Measurements from ENCODE around the gene APOL6. TPM values are rescaled to one million over a fixed set of nuclear protein-coding genes. Genes with fewer than 3 reads are reported as not detected.
A peak's percentile ranks its signal among the peaks of the same experiment; 100 is the strongest.

The APOL6 gene
- total and polyA plus RNA-seq, 2 experiments from 2014 or later: 8.0 to 20.8 TPM

DNA sequence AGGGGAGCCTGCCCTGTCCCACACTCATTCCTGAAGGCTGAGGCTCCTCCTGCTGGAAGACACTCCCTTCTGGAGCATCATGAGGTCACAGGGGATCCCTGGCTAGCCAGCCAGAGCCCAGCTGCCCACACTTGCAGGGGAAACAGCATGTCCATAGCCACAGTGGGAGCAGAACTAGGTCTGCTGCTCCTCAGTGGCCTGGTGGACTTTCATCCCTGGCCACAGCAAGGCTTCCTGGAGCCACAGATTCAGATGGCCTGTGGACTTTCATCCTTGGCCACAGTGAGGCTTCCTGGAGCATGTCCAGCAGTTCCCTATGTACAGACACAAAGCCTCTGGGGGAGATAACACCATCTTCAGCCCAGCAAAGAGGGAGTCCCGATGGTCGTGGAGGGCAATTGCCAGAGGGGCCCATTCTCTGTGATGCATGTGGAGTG is 5.9 kb upstream of the APOL6 start:
- Histone ChIP-seq H4K20me1 (ENCODE audit: insufficient read depth) (no peaks in the 10 kb centered on the region), H3K9ac (no peak overlapping the region), H3K79me2 (ENCODE audit: insufficient read depth) (no peaks in the 10 kb centered on the region), H3K4me1 (ENCODE audit: insufficient read depth) (peaks cover 16% of the 10 kb centered on the region), H3K4me2 (ENCODE audit: unreplicated experiment) (no peak overlapping the region), H3K4me3 (no peak overlapping the region), H3K36me3 (ENCODE audit: low read depth) (no peaks in the 10 kb centered on the region), H3K27me3 (replicated peaks; ENCODE audit: insufficient read depth) (no peaks in the 10 kb centered on the region), H2AFZ (no peak overlapping the region), H3K9me3 (ENCODE audit: low read depth) (no peaks in the 10 kb centered on the region), H3K9me2 (ENCODE audit: insufficient read depth) (no peaks in the 10 kb centered on the region), H3F3A (ENCODE audit: insufficient read depth) (peaks cover 9% of the 10 kb centered on the region; the same call in 1 of the 2 replicates), H3K27ac (no peak overlapping the region)
- TF ChIP-seq EZH2phosphoT487 (IDR thresholded peaks at IDR 0.05; ENCODE audit: insufficient read depth, low read depth) (no peak), EZH2 (IDR thresholded peaks at IDR 0.05; ENCODE audit: insufficient read depth, poor library complexity, severe bottlenecking) (no peak)
- WGBS, 2 experiments (ENCODE audit: low coverage in 1 of 2, low lambda C conversion rate in 2 of 2, missing lambda C conversion rate in 2 of 2): 91 to 97% methylated on average over 2 of the region's 2 CpGs
- in situ Hi-C loops (cut with MboI): no loop called here
- DNase-seq: peak; percentile 65

DNA sequence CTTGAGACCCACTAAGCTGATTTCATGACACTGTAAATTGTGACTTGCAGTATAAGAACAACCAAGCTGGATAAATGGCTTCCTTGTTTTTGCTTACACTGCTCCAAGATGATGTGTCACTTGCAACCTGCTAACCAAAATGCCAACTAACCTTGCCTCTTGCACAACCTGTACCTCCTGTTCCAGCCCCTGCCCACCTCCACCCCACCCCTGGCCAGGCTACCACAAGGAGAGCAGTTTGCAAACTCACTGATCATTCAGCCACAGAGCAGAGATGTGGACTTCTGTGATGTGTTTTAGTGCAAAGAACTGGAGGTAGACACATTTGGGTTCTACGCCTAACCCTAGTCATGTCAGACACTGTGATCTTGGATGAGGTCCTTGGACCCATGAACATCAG is 4.3 kb upstream of the APOL6 start:
- peaks cover 7% of the 10 kb centered on the region for H3K79me2 ChIP-seq (ENCODE audit: insufficient read depth)
- H3K27ac ChIP-seq: no peak overlapping the region
- no peak for TF ChIP-seq EZH2phosphoT487 (IDR thresholded peaks at IDR 0.05; ENCODE audit: insufficient read depth, low read depth)
- no peak for TF ChIP-seq EZH2 (IDR thresholded peaks at IDR 0.05; ENCODE audit: insufficient read depth, poor library complexity, severe bottlenecking)
- peaks cover 6% of the 10 kb centered on the region for H3K4me1 ChIP-seq (ENCODE audit: insufficient read depth)
- 82 to 100% methylated on average over 1 of the region's 1 CpG for WGBS, 2 experiments (ENCODE audit: low coverage in 1 of 2, low lambda C conversion rate in 2 of 2, missing lambda C conversion rate in 2 of 2)
- no peaks in the 10 kb centered on the region for H3K9me2 ChIP-seq (ENCODE audit: insufficient read depth)
- peaks cover 8% of the 10 kb centered on the region for H3F3A ChIP-seq (ENCODE audit: insufficient read depth)
- no peak overlapping the region for H3K9ac ChIP-seq
- no peak for DNase-seq
- H2AFZ ChIP-seq: no peak overlapping the region
- H3K36me3 ChIP-seq (ENCODE audit: low read depth): no peaks in the 10 kb centered on the region
- no peak overlapping the region for H3K4me3 ChIP-seq
- in situ Hi-C loops (cut with MboI): no loop called here
- no peak overlapping the region for H3K4me2 ChIP-seq (ENCODE audit: unreplicated experiment)
- H3K27me3 ChIP-seq (replicated peaks; ENCODE audit: insufficient read depth): no peaks in the 10 kb centered on the region
- no peaks in the 10 kb centered on the region for H3K9me3 ChIP-seq (ENCODE audit: low read depth)
- no peaks in the 10 kb centered on the region for H4K20me1 ChIP-seq (ENCODE audit: insufficient read depth)

- TF ChIP-seq EZH2phosphoT487 (IDR thresholded peaks at IDR 0.05; ENCODE audit: insufficient read depth, low read depth) (no peak), EZH2 (IDR thresholded peaks at IDR 0.05; ENCODE audit: insufficient read depth, poor library complexity, severe bottlenecking) (no peak)
- Histone ChIP-seq H3K4me1 (ENCODE audit: insufficient read depth) (peaks cover 14% of the 10 kb centered on the region), H3K9me2 (ENCODE audit: insufficient read depth) (no peaks in the 10 kb centered on the region), H2AFZ (no peak overlapping the region), H3F3A (ENCODE audit: insufficient read depth) (peaks cover 7% of the 10 kb centered on the region), H3K4me3 (no peak overlapping the region), H3K9me3 (ENCODE audit: low read depth) (no peaks in the 10 kb centered on the region), H3K36me3 (ENCODE audit: low read depth) (no peaks in the 10 kb centered on the region), H3K9ac (no peak overlapping the region), H4K20me1 (ENCODE audit: insufficient read depth) (no peaks in the 10 kb centered on the region), H3K4me2 (ENCODE audit: unreplicated experiment) (no peak overlapping the region), H3K79me2 (ENCODE audit: insufficient read depth) (peaks cover 24% of the 10 kb centered on the region), H3K27me3 (replicated peaks; ENCODE audit: insufficient read depth) (no peaks in the 10 kb centered on the region), H3K27ac (no peak overlapping the region)
- in situ Hi-C loops (cut with MboI): no loop called here
- 87 to 88% methylated on average over 4 of the region's 4 CpGs for WGBS, 2 experiments (ENCODE audit: low coverage in 1 of 2, low lambda C conversion rate in 2 of 2, missing lambda C conversion rate in 2 of 2)
- DNase-seq: no peak
Measured at GRCh38 chr22:35645646-35646045, 2.6 kb upstream of the APOL6 start.

GRCh38 chr22:35649026-35649553 is 844 bp downstream of the APOL6 start:
- Histone ChIP-seq H3K36me3 (ENCODE audit: low read depth) (no peaks in the 10 kb centered on the region), H3F3A (ENCODE audit: insufficient read depth) (peaks cover 7% of the 10 kb centered on the region), H2AFZ (peak overlapping the region; percentile 83), H3K79me2 (ENCODE audit: insufficient read depth) (peaks cover 41% of the 10 kb centered on the region), H4K20me1 (ENCODE audit: insufficient read depth) (no peaks in the 10 kb centered on the region), H3K27me3 (replicated peaks; ENCODE audit: insufficient read depth) (no peaks in the 10 kb centered on the region), H3K9me3 (ENCODE audit: low read depth) (no peaks in the 10 kb centered on the region), H3K4me3 (peak overlapping the region; percentile 96), H3K9me2 (ENCODE audit: insufficient read depth) (no peaks in the 10 kb centered on the region), H3K27ac (peak overlapping the region; percentile 94), H3K4me2 (ENCODE audit: unreplicated experiment) (peak overlapping the region; percentile 96), H3K4me1 (ENCODE audit: insufficient read depth) (peaks cover 14% of the 10 kb centered on the region), H3K9ac (peak overlapping the region; percentile 96)
- no peak for TF ChIP-seq EZH2phosphoT487 (IDR thresholded peaks at IDR 0.05; ENCODE audit: insufficient read depth, low read depth)
- TF ChIP-seq EZH2 (IDR thresholded peaks at IDR 0.05; ENCODE audit: insufficient read depth, poor library complexity, severe bottlenecking): no peak
- whole genome bisulfite sequencing, 2 experiments (ENCODE audit: low coverage in 1 of 2, low lambda C conversion rate in 2 of 2, missing lambda C conversion rate in 2 of 2): 4 to 6% methylated on average over 7 of the region's 7 CpGs
- in situ Hi-C loops (cut with MboI): no loop called here
- no peak for DNase-seq
